GM18951 (cell line): ENCODE results near the gene OR2F2.
A peak's percentile ranks its signal among the peaks of the same experiment; 100 is the strongest.

Experiments
- POLR2A ChIP-seq: IDR thresholded peaks from 4 replicates; pipeline ENCODE4 v1.6.1; 2011; ENCODE audit warnings: mild to moderate bottlenecking; ENCODE audit not compliant: insufficient read length, insufficient read depth; ENCODE audit errors: extremely low read depth
- in situ Hi-C: fragments of 300-500 bp; cut with MboI; formaldehyde crosslinking; loops from one replicate; pipeline ENCODE4 v1.12.0; 2022; ENCODE audit warnings: low sequenced_read_pairs, mixed read lengths, inconsistent platforms; ENCODE audit not compliant: unreplicated experiment

The OR2F2 gene

GRCh38 chr7:143934526-143935325, at the start of gene OR2F2:
TSS of gene OR2F2 (plus strand) at chr7:143935233. CDS start at chr7:143935233, 0 bp downstream.
- in situ Hi-C loops = no loop called here
- no peak for TF ChIP-seq POLR2A

GRCh38 chr7:143885951-143886350, 49.1 kb upstream of the OR2F2 start:
- in situ Hi-C loops = no loop called here
- no peak for TF ChIP-seq POLR2A

GRCh38 chr7:143886826-143887477, 48.1 kb upstream of the OR2F2 start:
- TF ChIP-seq POLR2A = no peak
- in situ Hi-C loops = no loop called here

GRCh38 chr7:143889068-143889467, 46.0 kb upstream of the OR2F2 start:
- in situ Hi-C loops = no loop called here

GRCh38 chr7:143890558-143890957, 44.5 kb upstream of the OR2F2 start:
- TF ChIP-seq POLR2A = no peak
- in situ Hi-C loops = no loop called here

More at GRCh38 chr7:143889068-143889467, 46.0 kb upstream of the OR2F2 start:
- TF ChIP-seq POLR2A = no peak

- in situ Hi-C loops = no loop called here
- no peak for TF ChIP-seq POLR2A
These were observed 43.6 kb upstream of the OR2F2 start for GRCh38 chr7:143891457-143891856.

- TF ChIP-seq POLR2A = no peak
- in situ Hi-C loops = no loop called here
These were observed 42.3 kb upstream of the OR2F2 start for GRCh38 chr7:143892527-143893300.

GRCh38 chr7:143896667-143897066, 38.4 kb upstream of the OR2F2 start:
- no peak for TF ChIP-seq POLR2A
- in situ Hi-C loops = no loop called here

GRCh38 chr7:143898810-143899209, 36.2 kb upstream of the OR2F2 start:
- in situ Hi-C loops = no loop called here
- no peak for TF ChIP-seq POLR2A

GRCh38 chr7:143900230-143900766, 34.7 kb upstream of the OR2F2 start:
- in situ Hi-C loops = no loop called here
- TF ChIP-seq POLR2A = no peak

- in situ Hi-C loops = no loop called here
- no peak for TF ChIP-seq POLR2A
These were observed 33.7 kb upstream of the OR2F2 start for GRCh38 chr7:143901332-143901667.

- peak; percentile 66 for TF ChIP-seq POLR2A
- in situ Hi-C loops = no loop called here
These were observed 33.2 kb upstream of the OR2F2 start, which contains the start of gene TCAF1 for GRCh38 chr7:143901668-143902331. TSS of gene TCAF1 (minus strand) at chr7:143902176. CDS start at chr7:143876608, 25,568 bp downstream.
